Peyer's patch (tissue), 4 donors: ENCODE measurements around the gene PSRC1. TPM values are rescaled to one million over a fixed set of nuclear protein-coding genes. Genes with fewer than 3 reads are reported as not detected.

ENCODE experiments used
- DNase-seq, 3 donors: peaks; one replicate each; pipeline ENCODE4 v3.0.0-alpha.2; 2017 to 2019
- H3K27ac ChIP-seq, 4 donors: fragments of 200-600 bp; sonication (generic); one replicate each; pipeline ENCODE4 v1.5.1; 2016 to 2019
- H3K27me3 ChIP-seq, 2 donors: fragments of 200-600 bp; sonication (generic); one replicate each; pipeline ENCODE4 v1.5.1; 2019
- H3K36me3 ChIP-seq, 3 donors: fragments of 200-600 bp; sonication (generic); one replicate each; pipeline ENCODE4 v1.5.1; 2016 to 2019
- H3K4me1 ChIP-seq, 4 donors: fragments of 200-600 bp; sonication (generic); one replicate each; pipeline ENCODE4 v1.5.1; 2016 to 2019
- H3K4me3 ChIP-seq, 4 donors: fragments of 200-600 bp; sonication (generic); 1 replicate in 3 of 4; 2 replicates in 1 of 4; pipeline ENCODE4 v1.5.1; 2016 to 2019; ENCODE audit warnings: mild to moderate bottlenecking in 1 of 4
- H3K9me3 ChIP-seq, 4 donors: fragments of 200-600 bp; sonication (generic); one replicate each; pipeline ENCODE4 v1.5.1; 2016 to 2019; ENCODE audit warnings: mild to moderate bottlenecking in 1 of 4
- CTCF ChIP-seq, 6 experiments: fragments of 450-650 bp in 4 of 6; fragments of 200-600 bp in 2 of 6; sonication (generic) in 1 of 6; IDR thresholded peaks; one replicate each; pipeline ENCODE4 v1.5.1; 2017 to 2019; ENCODE audit warnings: antibody characterized with exemption in 6 of 6, mild to moderate bottlenecking in 3 of 6, moderate library complexity in 1 of 6
- POLR2A ChIP-seq, 2 donors: fragments of 450-650 bp; IDR thresholded peaks; one replicate each; pipeline ENCODE4 v1.5.1; 2017; ENCODE audit warnings: antibody characterized with exemption in 2 of 2, mild to moderate bottlenecking in 2 of 2, moderate library complexity in 2 of 2
- total RNA-seq, 4 donors: library from RNA; depleted of rRNA; stranded (reverse); fragments of >200 nt; gene quantifications; one replicate each; pipeline ENCODE4 v1.1.0, GENCODE V29; 2016

PSRC1 gene
- total RNA-seq, 4 donors from 2014 or later = 3.5 to 8.3 (median 4.5) TPM

GRCh38 chr1:109316506-109316905 is 33.6 kb upstream of the PSRC1 start:
- DNase-seq = no peak

GRCh38 chr1:109315288-109315687 is 32.3 kb upstream of the PSRC1 start:
- Histone ChIP-seq H3K36me3 (peaks cover 0 to 76% (median 0%) of the 10 kb centered on the region in 3 donors), H3K4me3 (no peak overlapping the region), H3K27me3 (no peaks in the 10 kb centered on the region), H3K9me3 (no peaks in the 10 kb centered on the region), H3K4me1 (peaks cover 0 to 9% (median 0%) of the 10 kb centered on the region in 4 donors), H3K27ac (no peak overlapping the region)
- no peak for DNase-seq
- TF ChIP-seq POLR2A (IDR thresholded peaks at IDR 0.05) = no peak
- TF ChIP-seq CTCF (IDR thresholded peaks at IDR 0.05) = no peak

More at GRCh38 chr1:109316506-109316905, 33.6 kb upstream of the PSRC1 start:
- Histone ChIP-seq H3K36me3 (peaks cover 0 to 85% (median 0%) of the 10 kb centered on the region in 3 donors), H3K27ac (no peak overlapping the region), H3K4me3 (no peak overlapping the region), H3K4me1 (peaks cover 0 to 9% (median 0%) of the 10 kb centered on the region in 4 donors), H3K9me3 (no peaks in the 10 kb centered on the region), H3K27me3 (no peaks in the 10 kb centered on the region)
- no peak for TF ChIP-seq POLR2A (IDR thresholded peaks at IDR 0.05)
- TF ChIP-seq CTCF (IDR thresholded peaks at IDR 0.05) = no peak

GRCh38 chr1:109314795-109315194 is 31.9 kb upstream of the PSRC1 start:
- H3K4me1 ChIP-seq = peaks cover 0 to 9% (median 0%) of the 10 kb centered on the region in 4 donors
- H3K4me3 ChIP-seq = no peak overlapping the region
- H3K9me3 ChIP-seq = no peaks in the 10 kb centered on the region
- DNase-seq = no peak
- no peak overlapping the region for H3K27ac ChIP-seq
- TF ChIP-seq CTCF (IDR thresholded peaks at IDR 0.05) = no peak
- no peak for TF ChIP-seq POLR2A (IDR thresholded peaks at IDR 0.05)
- H3K36me3 ChIP-seq = peaks cover 0 to 71% (median 0%) of the 10 kb centered on the region in 3 donors
- no peaks in the 10 kb centered on the region for H3K27me3 ChIP-seq

GRCh38 chr1:109312978-109313775 is 30.2 kb upstream of the PSRC1 start:
- Histone ChIP-seq H3K9me3 (no peaks in the 10 kb centered on the region), H3K4me1 (peaks cover 0 to 9% (median 0%) of the 10 kb centered on the region in 4 donors), H3K36me3 (peaks cover 0 to 56% (median 0%) of the 10 kb centered on the region in 3 donors), H3K27ac (no peak overlapping the region), H3K27me3 (no peaks in the 10 kb centered on the region), H3K4me3 (no peak overlapping the region)
- TF ChIP-seq POLR2A (IDR thresholded peaks at IDR 0.05) (no peak), CTCF (IDR thresholded peaks at IDR 0.05) (no peak)
- DNase-seq = peak in 1 of 3 donors; percentile 57

- DNase-seq = no peak
- Histone ChIP-seq H3K27me3 (no peaks in the 10 kb centered on the region), H3K9me3 (no peaks in the 10 kb centered on the region), H3K27ac (no peak overlapping the region), H3K4me1 (peaks cover 0 to 17% (median 0%) of the 10 kb centered on the region in 4 donors), H3K36me3 (peaks cover 0 to 47% (median 0%) of the 10 kb centered on the region in 3 donors), H3K4me3 (no peak overlapping the region)
- no peak for TF ChIP-seq CTCF (IDR thresholded peaks at IDR 0.05)
- no peak for TF ChIP-seq POLR2A (IDR thresholded peaks at IDR 0.05)
These were observed 29.3 kb upstream of the PSRC1 start for GRCh38 chr1:109312246-109312645.
